GM12878 (cell line): ENCODE measurements around the gene FLOT1. TPM values are rescaled to one million over a fixed set of nuclear protein-coding genes. Genes with fewer than 3 reads are reported as not detected.

ENCODE experiments used
- CBFB ChIP-seq: IDR thresholded peaks from 2 replicates; pipeline ENCODE4 v1.6.1; 2016; ENCODE audit warnings: antibody characterized with exemption, low read depth
- EZH2 ChIP-seq: IDR thresholded peaks from 2 replicates; pipeline ENCODE4 v1.6.1; 2012; ENCODE audit warnings: low read depth, mild to moderate bottlenecking, control low read depth, inconsistent platforms, low read length, borderline replicate concordance; ENCODE audit not compliant: control insufficient read depth
- HDAC6 ChIP-seq: fragments of 200-600 bp; sonication (generic); IDR thresholded peaks from one replicate; pipeline ENCODE4 v1.8.0; 2017; ENCODE audit warnings: antibody characterized with exemption; ENCODE audit not compliant: unreplicated experiment
- PKNOX1 ChIP-seq: fragments of 450-650 bp; IDR thresholded peaks from 2 replicates; pipeline ENCODE4 v1.6.1; 2016; ENCODE audit warnings: mild to moderate bottlenecking
- SREBF2 ChIP-seq: IDR thresholded peaks from 2 replicates; pipeline ENCODE4 v1.6.1; 2012; ENCODE audit warnings: mild to moderate bottlenecking, low read length
- ZBTB4 ChIP-seq: fragments of 450-650 bp; formaldehyde crosslinking; IDR thresholded peaks from 2 replicates; pipeline ENCODE4 v1.4.0; 2022; ENCODE audit warnings: mild to moderate bottlenecking, moderate library complexity
- ZNF384 ChIP-seq: IDR thresholded peaks from 2 replicates; pipeline ENCODE4 v1.6.1; 2012; ENCODE audit warnings: low read depth, mild to moderate bottlenecking, low read length, improper control_type of control experiment, borderline replicate concordance
- polyA plus RNA-seq, 11 experiments: library from polyadenylated mRNA; depleted of rRNA in 4 of 11; unstranded in 6 of 11; stranded (reverse) in 5 of 11; fragments of >200 nt; fragmentation: Nextera tagmentation in 4 of 11; fragmentation: Illumina TruSeq in 1 of 11; extraction: Ambion mirVana in 4 of 11; extraction: Trizol in 1 of 11; gene quantifications; 1 replicate in 1 of 11; 2 replicates in 10 of 11; pipeline versions ENCODE4 v1.2.1 to v1.2.3, GENCODE V29; 2011 to 2016; ENCODE audit warnings: inconsistent platforms in 2 of 11, missing spikeins in 2 of 11, low read depth in 1 of 11
- total RNA-seq, 4 experiments: library from RNA; depleted of rRNA in 3 of 4; stranded (reverse); fragments of >200 nt in 3 of 4; fragmentation: Illumina TruSeq in 1 of 4; extraction: Trizol in 1 of 4; gene quantifications; 2 replicates each; pipeline versions ENCODE4 v1.2.1 to v1.2.3, GENCODE V29; 2013 to 2021
- TF ChIP-seq, protein P1 (sequence below): IDR thresholded peaks from 2 replicates; pipeline ENCODE4 v1.6.1; 2012; ENCODE audit warnings: improper control_type of control experiment, low read depth, low read length; ENCODE audit not compliant: insufficient replicate concordance
- TF ChIP-seq, protein P2 (sequence below): fragments of 450-650 bp; IDR thresholded peaks from 2 replicates; pipeline ENCODE4 v1.6.1; 2017; ENCODE audit warnings: mild to moderate bottlenecking, moderate library complexity

Gene FLOT1
- total and polyA plus RNA-seq, 10 of the 15 experiments (the other 5 are each of a cell fraction or from before 2014, with no cell fraction given), result 12.3 to 153 (median 112) TPM

DNA sequence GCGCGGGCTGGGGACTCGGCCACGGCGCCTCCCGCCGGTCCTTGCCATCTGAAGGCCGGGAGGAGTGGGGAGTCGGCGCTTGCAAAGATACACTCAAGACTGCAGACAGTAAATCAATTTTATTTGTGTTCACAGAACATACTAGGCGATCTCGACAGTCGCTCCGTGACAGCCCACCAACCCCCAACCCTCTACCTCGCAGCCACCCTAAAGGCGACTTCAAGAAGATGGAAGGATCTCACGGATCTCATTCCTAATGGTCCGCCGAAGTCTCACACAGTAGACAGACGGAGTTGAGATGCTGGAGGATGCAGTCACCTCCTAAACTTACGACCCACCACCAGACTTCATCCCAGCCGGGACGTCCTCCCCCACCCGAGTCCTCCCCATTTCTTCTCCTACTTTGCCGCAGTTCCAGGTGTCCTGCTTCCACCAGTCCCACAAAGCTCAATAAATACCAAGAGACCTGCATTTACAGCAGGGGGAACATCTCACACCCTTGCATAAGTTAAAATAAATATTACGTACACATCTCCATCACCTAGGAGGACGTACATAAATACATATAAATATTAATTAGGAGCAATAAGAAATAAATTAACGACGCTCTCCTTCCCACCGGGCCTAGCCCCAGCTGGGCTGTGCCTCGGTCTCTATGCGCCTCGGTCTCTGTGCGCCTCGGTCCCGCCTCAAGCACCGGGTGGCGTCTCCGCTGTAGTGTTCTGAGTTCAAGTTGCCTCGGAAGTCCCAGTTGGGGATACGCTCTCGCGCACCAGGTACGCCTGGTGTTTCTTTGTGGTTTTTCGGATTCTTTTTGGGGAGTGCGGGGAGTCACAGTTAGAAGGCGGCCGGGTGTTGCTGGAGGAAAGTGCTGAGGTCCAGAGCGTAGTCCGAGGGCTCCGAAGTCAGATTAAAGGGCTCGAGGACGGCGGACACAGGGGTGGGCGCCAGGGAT lies 889 bp upstream of the FLOT1 start (continued):
- TF ChIP-seq, protein P1, sequence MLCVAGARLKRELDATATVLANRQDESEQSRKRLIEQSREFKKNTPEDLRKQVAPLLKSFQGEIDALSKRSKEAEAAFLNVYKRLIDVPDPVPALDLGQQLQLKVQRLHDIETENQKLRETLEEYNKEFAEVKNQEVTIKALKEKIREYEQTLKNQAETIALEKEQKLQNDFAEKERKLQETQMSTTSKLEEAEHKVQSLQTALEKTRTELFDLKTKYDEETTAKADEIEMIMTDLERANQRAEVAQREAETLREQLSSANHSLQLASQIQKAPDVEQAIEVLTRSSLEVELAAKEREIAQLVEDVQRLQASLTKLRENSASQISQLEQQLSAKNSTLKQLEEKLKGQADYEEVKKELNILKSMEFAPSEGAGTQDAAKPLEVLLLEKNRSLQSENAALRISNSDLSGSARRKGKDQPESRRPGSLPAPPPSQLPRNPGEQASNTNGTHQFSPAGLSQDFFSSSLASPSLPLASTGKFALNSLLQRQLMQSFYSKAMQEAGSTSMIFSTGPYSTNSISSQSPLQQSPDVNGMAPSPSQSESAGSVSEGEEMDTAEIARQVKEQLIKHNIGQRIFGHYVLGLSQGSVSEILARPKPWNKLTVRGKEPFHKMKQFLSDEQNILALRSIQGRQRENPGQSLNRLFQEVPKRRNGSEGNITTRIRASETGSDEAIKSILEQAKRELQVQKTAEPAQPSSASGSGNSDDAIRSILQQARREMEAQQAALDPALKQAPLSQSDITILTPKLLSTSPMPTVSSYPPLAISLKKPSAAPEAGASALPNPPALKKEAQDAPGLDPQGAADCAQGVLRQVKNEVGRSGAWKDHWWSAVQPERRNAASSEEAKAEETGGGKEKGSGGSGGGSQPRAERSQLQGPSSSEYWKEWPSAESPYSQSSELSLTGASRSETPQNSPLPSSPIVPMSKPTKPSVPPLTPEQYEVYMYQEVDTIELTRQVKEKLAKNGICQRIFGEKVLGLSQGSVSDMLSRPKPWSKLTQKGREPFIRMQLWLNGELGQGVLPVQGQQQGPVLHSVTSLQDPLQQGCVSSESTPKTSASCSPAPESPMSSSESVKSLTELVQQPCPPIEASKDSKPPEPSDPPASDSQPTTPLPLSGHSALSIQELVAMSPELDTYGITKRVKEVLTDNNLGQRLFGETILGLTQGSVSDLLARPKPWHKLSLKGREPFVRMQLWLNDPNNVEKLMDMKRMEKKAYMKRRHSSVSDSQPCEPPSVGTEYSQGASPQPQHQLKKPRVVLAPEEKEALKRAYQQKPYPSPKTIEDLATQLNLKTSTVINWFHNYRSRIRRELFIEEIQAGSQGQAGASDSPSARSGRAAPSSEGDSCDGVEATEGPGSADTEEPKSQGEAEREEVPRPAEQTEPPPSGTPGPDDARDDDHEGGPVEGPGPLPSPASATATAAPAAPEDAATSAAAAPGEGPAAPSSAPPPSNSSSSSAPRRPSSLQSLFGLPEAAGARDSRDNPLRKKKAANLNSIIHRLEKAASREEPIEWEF, result no peak
- TF ChIP-seq EZH2 (no peak), ZNF384 (no peak), HDAC6 (no peak), ZBTB4 (CRISPR knock-in tag) (no peak), CBFB (0 out of 2 replicates have a peak, but pooled peaks have one; percentile 5), PKNOX1 (no peak), SREBF2 (no peak)
- TF ChIP-seq, protein P2, sequence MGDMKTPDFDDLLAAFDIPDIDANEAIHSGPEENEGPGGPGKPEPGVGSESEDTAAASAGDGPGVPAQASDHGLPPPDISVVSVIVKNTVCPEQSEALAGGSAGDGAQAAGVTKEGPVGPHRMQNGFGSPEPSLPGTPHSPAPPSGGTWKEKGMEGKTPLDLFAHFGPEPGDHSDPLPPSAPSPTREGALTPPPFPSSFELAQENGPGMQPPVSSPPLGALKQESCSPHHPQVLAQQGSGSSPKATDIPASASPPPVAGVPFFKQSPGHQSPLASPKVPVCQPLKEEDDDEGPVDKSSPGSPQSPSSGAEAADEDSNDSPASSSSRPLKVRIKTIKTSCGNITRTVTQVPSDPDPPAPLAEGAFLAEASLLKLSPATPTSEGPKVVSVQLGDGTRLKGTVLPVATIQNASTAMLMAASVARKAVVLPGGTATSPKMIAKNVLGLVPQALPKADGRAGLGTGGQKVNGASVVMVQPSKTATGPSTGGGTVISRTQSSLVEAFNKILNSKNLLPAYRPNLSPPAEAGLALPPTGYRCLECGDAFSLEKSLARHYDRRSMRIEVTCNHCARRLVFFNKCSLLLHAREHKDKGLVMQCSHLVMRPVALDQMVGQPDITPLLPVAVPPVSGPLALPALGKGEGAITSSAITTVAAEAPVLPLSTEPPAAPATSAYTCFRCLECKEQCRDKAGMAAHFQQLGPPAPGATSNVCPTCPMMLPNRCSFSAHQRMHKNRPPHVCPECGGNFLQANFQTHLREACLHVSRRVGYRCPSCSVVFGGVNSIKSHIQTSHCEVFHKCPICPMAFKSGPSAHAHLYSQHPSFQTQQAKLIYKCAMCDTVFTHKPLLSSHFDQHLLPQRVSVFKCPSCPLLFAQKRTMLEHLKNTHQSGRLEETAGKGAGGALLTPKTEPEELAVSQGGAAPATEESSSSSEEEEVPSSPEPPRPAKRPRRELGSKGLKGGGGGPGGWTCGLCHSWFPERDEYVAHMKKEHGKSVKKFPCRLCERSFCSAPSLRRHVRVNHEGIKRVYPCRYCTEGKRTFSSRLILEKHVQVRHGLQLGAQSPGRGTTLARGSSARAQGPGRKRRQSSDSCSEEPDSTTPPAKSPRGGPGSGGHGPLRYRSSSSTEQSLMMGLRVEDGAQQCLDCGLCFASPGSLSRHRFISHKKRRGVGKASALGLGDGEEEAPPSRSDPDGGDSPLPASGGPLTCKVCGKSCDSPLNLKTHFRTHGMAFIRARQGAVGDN, result no peak
